Ishikawa (cell line): ENCODE measurements around the gene ZMPSTE24.

ENCODE experiments used
- CEBPB ChIP-seq: IDR thresholded peaks from 2 replicates; pipeline ENCODE4 v1.6.1; 2012
- CREB1 ChIP-seq: IDR thresholded peaks from 2 replicates; pipeline ENCODE4 v1.6.1; 2012; ENCODE audit warnings: low read depth
- EP300 ChIP-seq: IDR thresholded peaks from 2 replicates; pipeline ENCODE4 v1.6.1; 2012; ENCODE audit warnings: borderline replicate concordance
- FOXM1 ChIP-seq: IDR thresholded peaks from 2 replicates; pipeline ENCODE4 v1.6.1; 2012; ENCODE audit warnings: low read depth, borderline replicate concordance
- RAD21 ChIP-seq: IDR thresholded peaks from 2 replicates; pipeline ENCODE4 v1.6.1; 2012; ENCODE audit warnings: low read depth
- TAF1 ChIP-seq: IDR thresholded peaks from 2 replicates; pipeline ENCODE4 v1.6.1; 2012; ENCODE audit warnings: low read depth, mild to moderate bottlenecking
- TCF12 ChIP-seq: IDR thresholded peaks from 2 replicates; pipeline ENCODE4 v1.6.1; 2012; ENCODE audit warnings: low read depth
- TEAD4 ChIP-seq: IDR thresholded peaks from 2 replicates; pipeline ENCODE4 v1.6.1; 2012
- TF ChIP-seq, protein P1 (sequence below): IDR thresholded peaks from 2 replicates; pipeline ENCODE4 v1.6.1; 2012; ENCODE audit warnings: low read depth, mild to moderate bottlenecking

DNA sequence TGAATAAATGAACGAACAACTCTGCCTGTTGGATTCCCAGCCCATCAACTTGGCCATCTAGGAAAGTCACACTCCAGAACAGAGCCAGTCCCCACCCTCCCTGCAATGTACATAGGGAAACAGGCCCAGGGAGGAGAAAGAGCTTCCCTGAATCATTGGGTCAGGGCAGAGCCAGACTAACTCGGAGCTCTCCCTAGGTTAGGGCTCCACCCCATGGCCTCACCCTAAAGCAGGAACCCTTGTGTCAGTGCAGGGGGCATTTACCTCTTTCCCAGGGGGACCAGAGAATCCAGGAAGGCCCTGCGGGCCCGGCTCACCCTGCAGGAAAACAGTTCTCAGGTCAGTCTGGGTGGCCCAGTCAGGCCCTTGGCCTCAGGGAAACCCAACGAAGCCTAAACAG is 47.4 kb downstream of the ZMPSTE24 start:
- TF ChIP-seq, protein P1, sequence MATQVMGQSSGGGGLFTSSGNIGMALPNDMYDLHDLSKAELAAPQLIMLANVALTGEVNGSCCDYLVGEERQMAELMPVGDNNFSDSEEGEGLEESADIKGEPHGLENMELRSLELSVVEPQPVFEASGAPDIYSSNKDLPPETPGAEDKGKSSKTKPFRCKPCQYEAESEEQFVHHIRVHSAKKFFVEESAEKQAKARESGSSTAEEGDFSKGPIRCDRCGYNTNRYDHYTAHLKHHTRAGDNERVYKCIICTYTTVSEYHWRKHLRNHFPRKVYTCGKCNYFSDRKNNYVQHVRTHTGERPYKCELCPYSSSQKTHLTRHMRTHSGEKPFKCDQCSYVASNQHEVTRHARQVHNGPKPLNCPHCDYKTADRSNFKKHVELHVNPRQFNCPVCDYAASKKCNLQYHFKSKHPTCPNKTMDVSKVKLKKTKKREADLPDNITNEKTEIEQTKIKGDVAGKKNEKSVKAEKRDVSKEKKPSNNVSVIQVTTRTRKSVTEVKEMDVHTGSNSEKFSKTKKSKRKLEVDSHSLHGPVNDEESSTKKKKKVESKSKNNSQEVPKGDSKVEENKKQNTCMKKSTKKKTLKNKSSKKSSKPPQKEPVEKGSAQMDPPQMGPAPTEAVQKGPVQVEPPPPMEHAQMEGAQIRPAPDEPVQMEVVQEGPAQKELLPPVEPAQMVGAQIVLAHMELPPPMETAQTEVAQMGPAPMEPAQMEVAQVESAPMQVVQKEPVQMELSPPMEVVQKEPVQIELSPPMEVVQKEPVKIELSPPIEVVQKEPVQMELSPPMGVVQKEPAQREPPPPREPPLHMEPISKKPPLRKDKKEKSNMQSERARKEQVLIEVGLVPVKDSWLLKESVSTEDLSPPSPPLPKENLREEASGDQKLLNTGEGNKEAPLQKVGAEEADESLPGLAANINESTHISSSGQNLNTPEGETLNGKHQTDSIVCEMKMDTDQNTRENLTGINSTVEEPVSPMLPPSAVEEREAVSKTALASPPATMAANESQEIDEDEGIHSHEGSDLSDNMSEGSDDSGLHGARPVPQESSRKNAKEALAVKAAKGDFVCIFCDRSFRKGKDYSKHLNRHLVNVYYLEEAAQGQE = no peak
- no peak for TF ChIP-seq CEBPB
- no peak for TF ChIP-seq FOXM1
- TF ChIP-seq TCF12 = no peak
- TF ChIP-seq TAF1 = no peak
- no peak for TF ChIP-seq CREB1
- TF ChIP-seq RAD21 = peak; percentile 55
- TF ChIP-seq EP300 = no peak
- TF ChIP-seq TEAD4 = no peak
